Measurements from ENCODE around the gene APOL1.
"Not testable (repeated sequence)": the region's sequence is repeated elsewhere in the genome, so short reads cannot be mapped to it uniquely, and the experiment has no call there.

Gene APOL1

GRCh38 chr22:36259615-36260300 lies 6.8 kb downstream of the APOL1 start:
- Histone ChIP-seq H3K4me3 (ENCODE audit: low read depth in 1 of 2, low read length in 2 of 2) (peak overlapping the region in 1 of 2 donors; percentile 1), H3K27ac (ENCODE audit: low read depth, low read length) (no peak overlapping the region), H3K27me3 (ENCODE audit: control insufficient read depth in 1 of 2, insufficient read depth in 2 of 2, low read length in 2 of 2) (no peaks in the 10 kb centered on the region), H3K4me1 (ENCODE audit: insufficient read depth, low read length) (peaks cover 23% of the 10 kb centered on the region), H3K9me3 (ENCODE audit: low read length) (no peaks in the 10 kb centered on the region), H3K36me3 (ENCODE audit: insufficient read depth, low read length) (peaks cover 28% of the 10 kb centered on the region), H3K9ac (ENCODE audit: low read length) (no peak overlapping the region)

- Histone ChIP-seq H3K4me1 (ENCODE audit: insufficient read depth, low read length) (peaks cover 18% of the 10 kb centered on the region), H3K36me3 (ENCODE audit: insufficient read depth, low read length) (peaks cover 38% of the 10 kb centered on the region)
- H3K9me3 ChIP-seq (ENCODE audit: low read length); H3K27me3 ChIP-seq (ENCODE audit: control insufficient read depth in 1 of 2, insufficient read depth in 2 of 2, low read length in 2 of 2); H3K27ac ChIP-seq (ENCODE audit: low read depth, low read length); H3K4me3 ChIP-seq (ENCODE audit: low read depth in 1 of 2, low read length in 2 of 2); H3K9ac ChIP-seq (ENCODE audit: low read length): not testable (repeated sequence)
Measured at GRCh38 chr22:36261675-36262074, 8.7 kb downstream of the APOL1 start.

- H3K4me1 ChIP-seq (ENCODE audit: insufficient read depth, low read length) = peaks cover 18% of the 10 kb centered on the region
- not testable (repeated sequence) for H3K4me3 ChIP-seq (ENCODE audit: low read depth in 1 of 2, low read length in 2 of 2); H3K27ac ChIP-seq (ENCODE audit: low read depth, low read length); H3K27me3 ChIP-seq (ENCODE audit: control insufficient read depth in 1 of 2, insufficient read depth in 2 of 2, low read length in 2 of 2); H3K9ac ChIP-seq (ENCODE audit: low read length); H3K9me3 ChIP-seq (ENCODE audit: low read length)
- peaks cover 38% of the 10 kb centered on the region for H3K36me3 ChIP-seq (ENCODE audit: insufficient read depth, low read length)
Measured at GRCh38 chr22:36262307-36262706, 9.4 kb downstream of the APOL1 start.

GRCh38 chr22:36263216-36263673 lies 10.3 kb downstream of the APOL1 start:
- H3K9me3 ChIP-seq (ENCODE audit: low read length); H3K9ac ChIP-seq (ENCODE audit: low read length); H3K27me3 ChIP-seq (ENCODE audit: control insufficient read depth in 1 of 2, insufficient read depth in 2 of 2, low read length in 2 of 2); H3K27ac ChIP-seq (ENCODE audit: low read depth, low read length); H3K4me3 ChIP-seq (ENCODE audit: low read depth in 1 of 2, low read length in 2 of 2): not testable (repeated sequence)
- H3K36me3 ChIP-seq (ENCODE audit: insufficient read depth, low read length) = peaks cover 31% of the 10 kb centered on the region
- peaks cover 16% of the 10 kb centered on the region for H3K4me1 ChIP-seq (ENCODE audit: insufficient read depth, low read length)

- not testable (repeated sequence) for H3K9me3 ChIP-seq (ENCODE audit: low read length); H3K4me3 ChIP-seq (ENCODE audit: low read depth in 1 of 2, low read length in 2 of 2); H3K9ac ChIP-seq (ENCODE audit: low read length); H3K27me3 ChIP-seq (ENCODE audit: control insufficient read depth in 1 of 2, insufficient read depth in 2 of 2, low read length in 2 of 2); H3K27ac ChIP-seq (ENCODE audit: low read depth, low read length); H3K4me1 ChIP-seq (ENCODE audit: insufficient read depth, low read length)
- peaks cover 31% of the 10 kb centered on the region for H3K36me3 ChIP-seq (ENCODE audit: insufficient read depth, low read length)
Measured at GRCh38 chr22:36263886-36264664, 11.1 kb downstream of the APOL1 start.

GRCh38 chr22:36267058-36267457 lies 14.1 kb downstream of the APOL1 start:
- no peak overlapping the region for H3K9ac ChIP-seq (ENCODE audit: low read length)
- peaks cover 18% of the 10 kb centered on the region for H3K36me3 ChIP-seq (ENCODE audit: insufficient read depth, low read length)
- no peak overlapping the region for H3K27ac ChIP-seq (ENCODE audit: low read depth, low read length)

GRCh38 chr22:36267896-36268485 lies 15.1 kb downstream of the APOL1 start:
- Histone ChIP-seq H3K36me3 (ENCODE audit: insufficient read depth, low read length) (peaks cover 9% of the 10 kb centered on the region), H3K4me3 (ENCODE audit: low read depth in 1 of 2, low read length in 2 of 2) (no peak overlapping the region), H3K9ac (ENCODE audit: low read length) (no peak overlapping the region), H3K27ac (ENCODE audit: low read depth, low read length) (no peak overlapping the region), H3K27me3 (ENCODE audit: control insufficient read depth in 1 of 2, insufficient read depth in 2 of 2, low read length in 2 of 2) (no peaks in the 10 kb centered on the region), H3K9me3 (ENCODE audit: low read length) (no peaks in the 10 kb centered on the region), H3K4me1 (ENCODE audit: insufficient read depth, low read length) (no peaks in the 10 kb centered on the region)

More at GRCh38 chr22:36267058-36267457, 14.1 kb downstream of the APOL1 start:
- Histone ChIP-seq H3K4me1 (ENCODE audit: insufficient read depth, low read length) (no peaks in the 10 kb centered on the region), H3K4me3 (ENCODE audit: low read depth in 1 of 2, low read length in 2 of 2) (no peak overlapping the region), H3K27me3 (ENCODE audit: control insufficient read depth in 1 of 2, insufficient read depth in 2 of 2, low read length in 2 of 2) (no peaks in the 10 kb centered on the region), H3K9me3 (ENCODE audit: low read length) (no peaks in the 10 kb centered on the region)

- H3K36me3 ChIP-seq (ENCODE audit: insufficient read depth, low read length); H3K9me3 ChIP-seq (ENCODE audit: low read length); H3K9ac ChIP-seq (ENCODE audit: low read length); H3K4me1 ChIP-seq (ENCODE audit: insufficient read depth, low read length); H3K27ac ChIP-seq (ENCODE audit: low read depth, low read length); H3K27me3 ChIP-seq (ENCODE audit: control insufficient read depth in 1 of 2, insufficient read depth in 2 of 2, low read length in 2 of 2); H3K4me3 ChIP-seq (ENCODE audit: low read depth in 1 of 2, low read length in 2 of 2): not testable (repeated sequence)
Measured at GRCh38 chr22:36271231-36271630, 18.3 kb downstream of the APOL1 start.

- not testable (repeated sequence) for H3K4me1 ChIP-seq (ENCODE audit: insufficient read depth, low read length); H3K9ac ChIP-seq (ENCODE audit: low read length); H3K4me3 ChIP-seq (ENCODE audit: low read depth in 1 of 2, low read length in 2 of 2); H3K36me3 ChIP-seq (ENCODE audit: insufficient read depth, low read length); H3K27ac ChIP-seq (ENCODE audit: low read depth, low read length); H3K9me3 ChIP-seq (ENCODE audit: low read length); H3K27me3 ChIP-seq (ENCODE audit: control insufficient read depth in 1 of 2, insufficient read depth in 2 of 2, low read length in 2 of 2)
Measured at GRCh38 chr22:36271951-36272350, 19.0 kb downstream of the APOL1 start.

- no peak overlapping the region for H3K9ac ChIP-seq (ENCODE audit: low read length)
- H3K9me3 ChIP-seq (ENCODE audit: low read length) = no peaks in the 10 kb centered on the region
- H3K27ac ChIP-seq (ENCODE audit: low read depth, low read length) = no peak overlapping the region
- no peaks in the 10 kb centered on the region for H3K36me3 ChIP-seq (ENCODE audit: insufficient read depth, low read length)
- H3K27me3 ChIP-seq (ENCODE audit: control insufficient read depth in 1 of 2, insufficient read depth in 2 of 2, low read length in 2 of 2) = no peaks in the 10 kb centered on the region
- peaks cover 15% of the 10 kb centered on the region for H3K4me1 ChIP-seq (ENCODE audit: insufficient read depth, low read length)
- H3K4me3 ChIP-seq (ENCODE audit: low read depth in 1 of 2, low read length in 2 of 2) = no peak overlapping the region
Measured at GRCh38 chr22:36274531-36274930, 21.6 kb downstream of the APOL1 start.

- peaks cover 15% of the 10 kb centered on the region for H3K36me3 ChIP-seq (ENCODE audit: insufficient read depth, low read length)
- H3K9ac ChIP-seq (ENCODE audit: low read length) = peak overlapping the region; percentile 38
- H3K4me3 ChIP-seq (ENCODE audit: low read depth in 1 of 2, low read length in 2 of 2) = no peak overlapping the region
- H3K9me3 ChIP-seq (ENCODE audit: low read length) = no peaks in the 10 kb centered on the region
- H3K4me1 ChIP-seq (ENCODE audit: insufficient read depth, low read length) = peaks cover 15% of the 10 kb centered on the region
- no peaks in the 10 kb centered on the region for H3K27me3 ChIP-seq (ENCODE audit: control insufficient read depth in 1 of 2, insufficient read depth in 2 of 2, low read length in 2 of 2)
- H3K27ac ChIP-seq (ENCODE audit: low read depth, low read length) = peak overlapping the region; percentile 1
Measured at GRCh38 chr22:36277482-36278291, 24.8 kb downstream of the APOL1 start.

Measured in muscle layer of colon (tissue), 2 donors.